ENCODE data around the gene MOGAT1.

DNA sequence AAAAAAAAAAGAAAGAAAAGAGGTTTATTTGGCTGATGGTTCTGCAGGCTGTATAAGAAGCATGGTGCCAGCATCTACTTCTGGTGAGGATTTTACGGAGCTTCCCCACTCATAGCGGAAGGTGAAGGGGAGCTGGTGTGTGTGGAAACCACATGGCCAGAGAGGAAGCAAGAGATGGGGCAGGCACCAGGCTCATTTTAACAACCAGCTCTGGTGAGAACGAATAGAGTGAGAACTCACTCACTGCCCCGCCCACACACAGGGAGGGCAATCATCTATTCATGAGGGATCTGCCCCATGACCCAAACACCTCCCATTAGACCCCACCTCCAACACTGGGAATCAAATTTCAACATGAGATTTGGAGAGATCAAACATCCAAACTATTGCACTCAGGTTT, 68.5 kb downstream of the MOGAT1 start:
- TF ChIP-seq, protein P1, sequence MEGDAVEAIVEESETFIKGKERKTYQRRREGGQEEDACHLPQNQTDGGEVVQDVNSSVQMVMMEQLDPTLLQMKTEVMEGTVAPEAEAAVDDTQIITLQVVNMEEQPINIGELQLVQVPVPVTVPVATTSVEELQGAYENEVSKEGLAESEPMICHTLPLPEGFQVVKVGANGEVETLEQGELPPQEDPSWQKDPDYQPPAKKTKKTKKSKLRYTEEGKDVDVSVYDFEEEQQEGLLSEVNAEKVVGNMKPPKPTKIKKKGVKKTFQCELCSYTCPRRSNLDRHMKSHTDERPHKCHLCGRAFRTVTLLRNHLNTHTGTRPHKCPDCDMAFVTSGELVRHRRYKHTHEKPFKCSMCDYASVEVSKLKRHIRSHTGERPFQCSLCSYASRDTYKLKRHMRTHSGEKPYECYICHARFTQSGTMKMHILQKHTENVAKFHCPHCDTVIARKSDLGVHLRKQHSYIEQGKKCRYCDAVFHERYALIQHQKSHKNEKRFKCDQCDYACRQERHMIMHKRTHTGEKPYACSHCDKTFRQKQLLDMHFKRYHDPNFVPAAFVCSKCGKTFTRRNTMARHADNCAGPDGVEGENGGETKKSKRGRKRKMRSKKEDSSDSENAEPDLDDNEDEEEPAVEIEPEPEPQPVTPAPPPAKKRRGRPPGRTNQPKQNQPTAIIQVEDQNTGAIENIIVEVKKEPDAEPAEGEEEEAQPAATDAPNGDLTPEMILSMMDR (IDR thresholded peaks at IDR 0.05) = no peak
- no peak for TF ChIP-seq POLR2A (IDR thresholded peaks at IDR 0.05)

All from lower leg skin (tissue), 3 donors.